NCI-H2107 (cell line): ENCODE data around the gene ANKRD12.

Experiments
- DNase-seq: peaks from one replicate; lab custom pipeline; 2025; lab: John Stamatoyannopoulos, UW

ANKRD12 gene

GRCh38 chr18:9296233-9297006 is 159.8 kb downstream of the ANKRD12 start:
- DNase-seq, result no peak

GRCh38 chr18:9297007-9297393 is 160.4 kb downstream of the ANKRD12 start:
- DNase-seq, result no peak

GRCh38 chr18:9304388-9305070 is 167.9 kb downstream of the ANKRD12 start:
- DNase-seq, result no peak

GRCh38 chr18:9319333-9319732 is 182.8 kb downstream of the ANKRD12 start:
- DNase-seq, result no peak

GRCh38 chr18:9321017-9321452 is 184.5 kb downstream of the ANKRD12 start:
- no peak for DNase-seq

- no peak for DNase-seq
Observed at GRCh38 chr18:9321736-9322135, 185.2 kb downstream of the ANKRD12 start.

- no peak for DNase-seq
Observed at GRCh38 chr18:9322744-9323143, 186.2 kb downstream of the ANKRD12 start.

- no peak for DNase-seq
Observed at GRCh38 chr18:9323750-9324445, 187.3 kb downstream of the ANKRD12 start.

- no peak for DNase-seq
Observed at GRCh38 chr18:9325716-9326115, 189.1 kb downstream of the ANKRD12 start.

- DNase-seq, result no peak
Observed at GRCh38 chr18:9328776-9329175, 192.2 kb downstream of the ANKRD12 start.

- DNase-seq, result no peak
Observed at GRCh38 chr18:9329471-9329870, 192.9 kb downstream of the ANKRD12 start.

GRCh38 chr18:9330419-9330818 is 193.8 kb downstream of the ANKRD12 start:
- DNase-seq, result no peak

- DNase-seq, result no peak
Observed at GRCh38 chr18:9333441-9334328, 197.1 kb downstream of the ANKRD12 start.

GRCh38 chr18:9334329-9334972 is 197.9 kb downstream of the ANKRD12 start, which contains the start of gene TWSG1:
Gene TWSG1 (plus strand): TSS chr18:9334773. CDS start chr18:9337230, 2,457 bp downstream.
- peak; percentile 46 for DNase-seq

- DNase-seq, result no peak
Observed at GRCh38 chr18:9334973-9335696, 198.6 kb downstream of the ANKRD12 start.
